Iris pigment epithelial cell (primary cell): ENCODE measurements around the gene EIF4G3.
"Not testable (repeated sequence)": the region's sequence is repeated elsewhere in the genome, so short reads cannot be mapped to it uniquely, and the experiment has no call there.

Source experiments
- DNase-seq: peaks from one replicate; pipeline ENCODE4 v3.0.0-alpha.2; 2011; ENCODE audit warnings: low read depth

The EIF4G3 gene

DNA sequence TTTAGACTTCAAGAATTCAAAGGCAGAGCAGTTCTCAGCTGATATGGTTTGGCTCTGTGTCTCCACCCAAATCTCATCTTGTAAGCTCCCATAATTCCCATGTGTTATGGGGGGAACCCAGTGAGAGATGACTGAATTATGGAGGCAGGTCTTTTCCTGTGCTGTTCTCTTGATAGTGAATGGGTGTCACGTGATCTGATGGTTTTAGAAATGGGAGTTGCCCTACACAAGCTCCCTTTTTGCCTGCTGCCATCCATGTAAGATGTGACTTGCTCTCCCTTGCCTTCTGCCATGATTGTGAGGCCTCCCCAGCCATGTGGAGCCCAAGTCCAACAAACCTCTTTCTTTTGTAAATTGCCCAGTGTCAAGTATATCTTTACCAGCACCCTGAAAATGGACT lies 146.5 kb downstream of the EIF4G3 start:
- DNase-seq: no peak

GRCh38 chr1:21028520-21029145 lies 148.1 kb downstream of the EIF4G3 start:
- no peak for DNase-seq

DNA sequence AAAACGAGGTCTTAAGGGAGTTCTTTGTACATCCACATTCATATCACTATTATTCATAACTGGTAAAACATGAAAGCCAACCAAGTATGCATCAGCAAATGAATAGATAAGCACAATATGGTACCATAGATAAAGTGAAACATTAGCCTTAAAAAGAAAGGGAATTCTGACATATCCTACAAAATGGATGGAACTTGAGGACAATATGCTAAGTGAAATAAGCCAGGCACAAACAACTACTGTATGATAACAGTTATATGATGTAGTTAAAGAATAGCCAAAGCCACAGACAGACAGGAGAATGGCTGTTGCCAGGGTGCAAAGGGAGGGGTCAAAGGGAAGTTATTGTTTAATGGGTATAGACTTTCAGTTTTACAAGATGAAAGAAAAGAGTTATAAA lies 148.9 kb downstream of the EIF4G3 start:
- peak; percentile 28 for DNase-seq

DNA sequence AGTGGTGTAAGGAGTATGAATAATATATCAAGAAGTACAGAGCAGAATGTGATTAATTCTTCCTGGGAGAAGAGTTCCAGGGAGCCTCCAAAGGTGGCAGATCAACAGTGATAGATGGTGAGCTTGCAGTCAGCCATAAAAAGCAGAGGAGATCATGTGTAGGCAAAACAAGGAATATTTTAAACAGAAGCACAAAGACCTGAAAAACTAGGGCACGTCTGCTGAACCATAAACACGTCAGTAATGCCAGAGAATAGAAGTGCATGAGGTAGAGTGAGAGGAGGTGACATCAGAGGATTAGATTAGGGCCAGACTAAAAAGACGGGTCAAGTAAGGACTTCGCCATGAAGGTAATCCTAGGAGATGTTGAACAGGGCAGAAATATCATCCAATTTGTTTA lies 151.8 kb downstream of the EIF4G3 start:
- DNase-seq: peak; percentile 8

GRCh38 chr1:21024136-21024896 lies 152.4 kb downstream of the EIF4G3 start:
- not testable (repeated sequence) for DNase-seq

- peak; percentile 99 for DNase-seq
Measured at GRCh38 chr1:21022279-21023040, 154.2 kb downstream of the EIF4G3 start.

DNA sequence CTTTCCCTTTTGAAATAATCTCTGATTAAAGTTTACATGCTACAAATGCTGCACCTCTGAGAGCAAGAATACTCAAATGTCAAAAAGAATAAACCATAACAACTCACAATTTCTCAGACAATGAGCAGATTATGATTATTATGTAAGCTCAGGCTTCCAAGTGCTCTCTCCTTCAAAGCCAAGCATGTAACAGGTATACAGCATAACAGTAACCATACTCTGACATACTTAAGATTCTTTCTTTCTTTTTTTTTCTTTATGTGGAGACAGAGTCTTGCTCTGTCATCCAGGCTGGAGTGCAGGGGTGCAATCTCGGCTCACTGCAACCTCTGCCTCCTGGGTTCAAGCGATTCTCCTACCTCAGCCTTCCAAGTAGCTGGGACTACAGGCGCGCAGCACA lies 155.4 kb downstream of the EIF4G3 start:
- DNase-seq: peak; percentile 27

DNA sequence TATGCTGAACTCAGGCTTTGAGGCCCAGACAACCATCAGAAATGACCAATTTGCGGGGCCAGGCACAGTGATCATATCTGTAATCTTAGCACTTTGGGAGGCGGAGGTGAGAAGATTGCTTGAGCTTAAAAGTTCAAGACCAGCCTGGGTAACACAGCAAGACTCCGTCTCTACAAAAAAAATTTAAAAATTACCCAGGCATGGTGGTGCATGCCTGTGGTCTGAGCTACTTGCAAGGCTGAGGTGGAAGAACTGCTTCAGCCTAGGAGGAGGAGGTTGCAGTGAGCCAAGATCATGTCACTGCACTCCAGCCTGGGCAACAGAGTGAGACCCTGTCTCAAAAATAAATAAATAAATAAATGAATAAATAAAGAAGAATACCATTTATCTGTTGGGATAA lies 156.5 kb downstream of the EIF4G3 start:
- DNase-seq: peak; percentile 60

DNA sequence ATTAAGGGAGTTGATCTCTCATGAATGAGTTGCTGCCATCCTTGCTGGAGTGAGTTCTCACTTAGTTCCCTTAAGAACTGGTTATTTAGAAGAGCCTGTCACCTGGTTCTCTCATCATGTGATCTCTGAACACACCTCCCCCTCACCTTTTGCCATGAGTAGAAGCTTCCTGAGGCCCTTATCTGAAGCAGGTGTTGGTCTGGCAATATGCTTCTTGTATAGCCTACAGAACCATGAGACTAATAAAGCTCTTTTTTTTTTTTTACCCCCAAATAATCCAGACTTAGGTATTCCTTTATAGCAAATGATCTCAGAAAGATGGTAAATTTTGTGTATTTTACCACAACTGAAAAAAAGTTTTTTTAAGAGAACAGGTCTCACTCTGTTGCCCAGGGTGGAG lies 158.0 kb downstream of the EIF4G3 start:
- DNase-seq: no peak

GRCh38 chr1:21013510-21013909 lies 163.2 kb downstream of the EIF4G3 start:
- no peak for DNase-seq

DNA sequence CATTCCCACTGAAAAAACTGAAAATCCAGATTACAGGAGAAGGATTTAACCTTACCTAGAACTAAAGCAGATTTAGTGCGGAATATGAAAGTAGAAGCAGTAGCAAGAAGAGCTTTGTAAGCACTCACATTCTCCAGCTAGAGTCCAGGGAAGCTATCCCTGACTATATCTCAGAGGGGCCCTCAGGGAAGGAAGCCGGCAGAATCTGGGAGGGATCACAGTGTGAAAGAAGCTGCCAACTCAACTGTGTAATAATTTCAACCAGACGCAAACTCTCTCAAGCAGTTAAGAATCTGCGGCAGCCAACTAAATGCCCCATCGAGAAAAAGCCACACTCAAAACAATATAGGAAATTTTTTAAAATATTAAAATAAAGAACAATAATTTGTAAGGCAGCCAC lies 163.8 kb downstream of the EIF4G3 start:
- DNase-seq: peak; percentile 42

- DNase-seq: no peak
Measured at GRCh38 chr1:21007876-21008275, 168.8 kb downstream of the EIF4G3 start.

GRCh38 chr1:21005466-21006239 lies 171.0 kb downstream of the EIF4G3 start:
- DNase-seq: no peak

GRCh38 chr1:21003281-21004045 lies 173.2 kb downstream of the EIF4G3 start:
- DNase-seq: no peak

DNA sequence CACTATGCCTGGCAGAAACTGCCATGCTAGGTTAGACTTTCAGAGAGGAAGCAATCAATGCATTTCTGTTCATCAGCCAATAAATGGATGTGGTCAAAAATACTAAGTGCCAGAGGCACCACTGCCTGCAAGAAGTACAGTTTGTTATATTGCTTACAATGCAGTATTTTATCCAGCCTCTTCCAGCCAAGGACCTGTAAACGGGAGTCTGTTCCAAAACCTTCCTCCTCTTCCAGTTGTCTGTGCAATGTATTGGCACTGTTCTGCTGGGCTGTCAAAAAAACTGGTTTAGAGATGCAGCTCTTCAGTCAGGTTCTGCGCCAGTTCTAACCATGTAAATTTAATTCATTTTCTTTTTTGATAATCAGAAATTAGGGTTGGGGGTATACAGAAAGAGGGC lies 175.7 kb downstream of the EIF4G3 start:
- DNase-seq: no peak

DNA sequence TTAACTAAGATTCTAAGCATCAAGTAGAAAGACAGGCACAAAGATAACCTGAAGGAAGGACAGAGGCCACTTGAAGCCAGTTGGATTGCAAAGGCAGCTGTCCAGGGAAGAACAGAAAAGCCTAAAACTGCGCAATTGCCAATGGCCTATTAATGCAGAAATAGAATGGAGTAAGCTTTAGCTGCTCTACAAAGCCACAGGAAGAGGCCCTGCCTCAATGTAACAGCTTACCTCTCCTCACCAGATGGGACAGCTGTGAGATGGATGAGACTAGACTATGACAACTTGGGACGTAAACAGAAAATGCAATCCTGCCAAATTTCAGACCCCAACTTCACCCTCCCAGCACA lies 176.5 kb downstream of the EIF4G3 start:
- DNase-seq: no peak

- DNase-seq: no peak
Measured at GRCh38 chr1:20999525-21000244, 177.0 kb downstream of the EIF4G3 start.

DNA sequence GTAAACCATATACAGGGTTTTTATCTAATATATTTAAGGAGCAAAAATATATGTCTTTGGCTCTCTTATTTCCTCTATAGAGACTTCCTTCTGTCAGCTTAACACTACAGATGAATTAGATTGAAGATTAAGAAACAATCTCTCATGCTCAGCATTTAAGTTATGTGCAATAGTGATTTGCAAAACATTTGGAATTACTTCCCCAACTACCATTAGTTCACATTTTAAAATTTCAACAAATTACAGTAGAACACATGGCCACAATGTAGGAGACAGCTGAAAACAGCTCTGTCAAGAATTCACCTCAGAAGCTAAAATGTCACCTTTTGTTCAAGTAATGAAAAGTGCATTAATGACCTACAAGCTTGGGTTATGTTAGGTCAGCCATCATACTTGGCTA lies 177.9 kb downstream of the EIF4G3 start:
- no peak for DNase-seq

DNA sequence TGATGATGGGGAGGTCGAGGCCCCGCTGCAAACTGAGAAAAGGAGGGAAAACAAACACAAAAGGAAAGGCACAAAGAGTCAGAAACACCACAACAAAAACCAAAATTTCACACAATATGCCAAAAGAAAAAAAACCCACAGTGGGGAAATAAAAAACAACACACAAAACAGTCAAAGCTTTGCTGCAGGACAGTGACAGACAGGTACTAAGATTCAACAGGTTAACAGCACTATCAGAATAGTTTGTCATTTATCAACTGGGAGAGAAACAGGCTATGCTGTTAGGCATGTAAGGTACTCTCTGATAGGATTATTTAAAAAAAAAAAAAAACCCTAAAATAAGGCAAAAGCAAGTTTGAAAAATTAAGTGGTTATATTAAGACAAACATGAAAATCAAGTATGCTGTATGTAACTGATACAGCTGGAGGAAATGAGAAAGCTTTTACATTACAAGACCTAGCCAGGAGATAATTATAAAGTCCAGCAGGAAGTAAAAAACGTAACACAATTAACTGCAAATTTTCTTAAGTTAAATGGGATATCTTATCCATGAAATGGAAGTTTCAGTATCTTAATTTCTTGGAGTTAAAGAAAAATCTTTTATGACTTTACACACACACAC lies 179.0 kb downstream of the EIF4G3 start:
- DNase-seq: no peak

DNA sequence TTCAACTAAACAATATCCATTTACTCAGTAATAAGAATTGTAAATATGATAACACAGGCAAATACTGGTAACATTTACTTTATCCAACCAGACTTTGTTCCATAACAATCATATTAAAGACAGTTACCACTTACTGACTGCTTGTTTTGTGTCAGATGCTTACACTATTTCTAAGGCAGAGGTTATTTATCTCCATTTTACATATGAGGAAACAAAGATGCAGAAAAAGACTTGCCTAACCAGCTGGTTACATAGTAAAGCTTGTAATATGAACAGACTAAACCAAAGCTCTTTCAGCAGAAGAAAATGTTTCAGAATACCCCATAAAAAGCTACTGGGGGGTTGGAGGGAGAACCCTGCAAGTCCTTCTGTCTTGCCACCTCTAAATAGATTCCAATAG lies 180.1 kb downstream of the EIF4G3 start:
- DNase-seq: no peak
